MM.1S (cell line): Measurements from ENCODE around the gene CDC42BPA.
A peak's percentile ranks its signal among the peaks of the same experiment; 100 is the strongest.
"Not testable (repeated sequence)": the region's sequence is repeated elsewhere in the genome, so short reads cannot be mapped to it uniquely, and the experiment has no call there.

ENCODE experiments used
- DNase-seq: peaks from one replicate; pipeline ENCODE4 v3.0.0-alpha.2; 2015
- H2AFZ ChIP-seq: fragments of 300-600 bp; sonication (generic); 2 replicates; pipeline ENCODE4 v1.6.0; 2016; ENCODE audit warnings: antibody characterized with exemption, low read length
- H3F3A ChIP-seq: fragments of 300-600 bp; sonication (generic); 2 replicates; pipeline ENCODE4 v1.6.1; 2016; ENCODE audit warnings: mild to moderate bottlenecking, antibody characterized with exemption, low read length, moderate library complexity, mixed read lengths; ENCODE audit not compliant: insufficient read depth
- H3K27ac ChIP-seq: fragments of 300-600 bp; sonication (generic); 2 replicates; pipeline ENCODE4 v1.5.1; 2016; ENCODE audit warnings: mild to moderate bottlenecking, low read length
- H3K27me3 ChIP-seq: fragments of 300-600 bp; sonication (generic); replicated peaks from 2 replicates; pipeline ENCODE4 v1.6.0; 2016; ENCODE audit warnings: low read length; ENCODE audit not compliant: insufficient read depth
- H3K36me3 ChIP-seq: fragments of 300-600 bp; sonication (generic); replicated peaks from 2 replicates; pipeline ENCODE4 v1.6.1; 2016; ENCODE audit warnings: mild to moderate bottlenecking, low read length, mixed read lengths; ENCODE audit not compliant: insufficient read depth
- H3K4me1 ChIP-seq: fragments of 300-600 bp; sonication (generic); 2 replicates; pipeline ENCODE4 v1.6.1; 2016; ENCODE audit warnings: low read length, mixed read lengths
- H3K4me2 ChIP-seq: fragments of 300-600 bp; sonication (generic); 2 replicates; pipeline ENCODE4 v1.6.0; 2016; ENCODE audit warnings: low read depth, low read length
- H3K4me3 ChIP-seq: fragments of 300-600 bp; sonication (generic); 2 replicates; pipeline ENCODE4 v1.5.1; 2016; ENCODE audit warnings: low read length, mixed read lengths
- H3K79me2 ChIP-seq: fragments of 300-600 bp; sonication (generic); 2 replicates; pipeline ENCODE4 v1.6.1; 2016; ENCODE audit warnings: mixed run types, low read length, mixed read lengths
- H3K9ac ChIP-seq: fragments of 300-600 bp; sonication (generic); 2 replicates; pipeline ENCODE4 v1.6.1; 2016; ENCODE audit warnings: low read length, mixed read lengths
- H3K9me2 ChIP-seq: fragments of 300-600 bp; sonication (generic); replicated peaks from 2 replicates; pipeline ENCODE4 v1.6.1; 2016; ENCODE audit warnings: mild to moderate bottlenecking, low read length, mixed read lengths; ENCODE audit not compliant: insufficient read depth
- H3K9me3 ChIP-seq: fragments of 300-600 bp; sonication (generic); replicated peaks from 2 replicates; pipeline ENCODE4 v1.6.1; 2016; ENCODE audit warnings: mild to moderate bottlenecking, low read length, mixed read lengths; ENCODE audit not compliant: insufficient read depth
- H4K20me1 ChIP-seq: fragments of 300-600 bp; sonication (generic); 2 replicates; pipeline ENCODE4 v1.6.1; 2016; ENCODE audit warnings: mild to moderate bottlenecking, low read length, moderate library complexity, mixed read lengths; ENCODE audit not compliant: insufficient read depth
- CTCF ChIP-seq: fragments of 300-600 bp; sonication (generic); IDR thresholded peaks from 2 replicates; pipeline ENCODE4 v1.5.1; 2016; ENCODE audit warnings: antibody characterized with exemption, low read length, mixed read lengths
- EZH2 ChIP-seq: fragments of 300-600 bp; sonication (generic); optimal IDR thresholded peaks from 2 replicates; pipeline ENCODE3; 2017; ENCODE audit warnings: low read depth, mild to moderate bottlenecking, antibody characterized with exemption, low read length, mixed read lengths
- EZH2phosphoT487 ChIP-seq: fragments of 300-600 bp; sonication (generic); IDR thresholded peaks from 2 replicates; pipeline ENCODE4 v1.6.1; 2018; ENCODE audit warnings: antibody characterized with exemption, low read length

The CDC42BPA gene

DNA sequence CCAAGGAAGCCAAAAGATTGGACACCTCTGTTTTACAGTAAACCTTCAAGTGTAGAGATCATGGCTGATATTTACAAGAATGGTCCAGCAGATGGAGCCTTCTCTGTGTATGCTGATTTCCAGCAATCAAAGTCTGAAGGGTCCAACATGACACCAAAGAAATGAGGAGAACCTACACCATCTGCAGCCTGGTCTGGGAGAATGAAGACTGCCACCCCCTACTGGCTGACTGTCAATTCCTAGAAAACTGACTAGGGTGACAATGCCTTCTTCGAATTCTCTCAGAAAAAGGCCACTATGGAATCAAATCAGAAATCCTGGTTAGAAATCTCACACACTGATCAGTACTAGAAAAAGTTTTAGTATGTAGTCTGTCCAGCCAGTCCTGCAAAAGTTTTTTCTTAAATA, 83.3 kb downstream of the CDC42BPA start:
- Histone ChIP-seq H3F3A (no peaks in the 10 kb centered on the region), H3K4me2 (no peak overlapping the region), H3K9me2 (no peaks in the 10 kb centered on the region), H3K4me1 (no peaks in the 10 kb centered on the region), H3K27me3 (no peaks in the 10 kb centered on the region), H3K4me3 (no peak overlapping the region), H3K27ac (no peak overlapping the region), H3K79me2 (no peaks in the 10 kb centered on the region), H2AFZ (no peak overlapping the region), H3K9me3 (no peaks in the 10 kb centered on the region), H4K20me1 (no peaks in the 10 kb centered on the region), H3K9ac (no peak overlapping the region), H3K36me3 (no peaks in the 10 kb centered on the region)
- peak; percentile 75 for DNase-seq
- TF ChIP-seq EZH2phosphoT487 (no peak), CTCF (peak; percentile 64)

DNA sequence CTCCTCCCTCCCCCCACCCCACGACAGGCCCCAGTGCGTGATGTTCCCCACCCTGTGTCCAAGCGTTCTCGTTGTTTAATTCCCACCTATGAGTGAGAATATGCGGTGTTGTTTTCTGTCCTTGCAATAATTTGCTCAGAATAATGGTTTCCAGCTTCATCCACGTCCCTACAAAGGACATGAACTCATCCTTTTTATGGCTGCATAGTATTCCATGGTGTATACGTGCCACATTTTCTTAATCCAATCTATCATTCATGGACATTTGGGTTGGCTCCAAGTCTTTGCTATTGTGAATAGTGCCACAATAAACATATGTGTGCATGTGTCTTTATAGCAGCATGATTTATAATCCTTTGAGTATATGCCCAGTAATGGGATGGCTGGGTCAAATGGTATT, 87.2 kb downstream of the CDC42BPA start:
- H2AFZ ChIP-seq, H3K9me2 ChIP-seq, H3F3A ChIP-seq, H3K4me1 ChIP-seq, H3K79me2 ChIP-seq, H3K9me3 ChIP-seq, H4K20me1 ChIP-seq, H3K4me2 ChIP-seq, H3K36me3 ChIP-seq, H3K4me3 ChIP-seq, DNase-seq, H3K9ac ChIP-seq, H3K27me3 ChIP-seq, H3K27ac ChIP-seq: not testable (repeated sequence)

DNA sequence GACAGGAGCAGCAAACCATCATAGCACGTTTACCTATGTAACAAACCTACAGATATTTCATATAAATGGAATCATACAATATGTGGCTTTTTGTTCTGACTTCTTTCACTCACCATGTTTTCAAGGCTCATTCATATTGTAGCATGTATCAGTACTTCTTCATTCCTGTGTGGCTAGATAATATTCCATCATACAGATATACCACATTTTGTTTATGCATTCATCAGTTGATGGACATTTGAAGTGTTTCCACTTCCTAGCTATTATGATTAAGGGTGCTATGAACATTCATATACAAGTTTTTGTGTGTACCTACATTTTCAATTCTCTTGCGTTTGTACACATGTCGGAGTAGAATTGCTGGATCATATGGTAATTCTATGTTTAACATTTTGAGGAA, 90.1 kb downstream of the CDC42BPA start:
- no peaks in the 10 kb centered on the region for H3K36me3 ChIP-seq
- H3K9ac ChIP-seq: no peak overlapping the region
- no peaks in the 10 kb centered on the region for H3K27me3 ChIP-seq
- H3K9me2 ChIP-seq: no peaks in the 10 kb centered on the region
- no peaks in the 10 kb centered on the region for H3F3A ChIP-seq
- H3K4me3 ChIP-seq: no peak overlapping the region
- H3K27ac ChIP-seq: no peak overlapping the region
- H3K79me2 ChIP-seq: no peaks in the 10 kb centered on the region
- H3K4me1 ChIP-seq: no peaks in the 10 kb centered on the region
- H3K4me2 ChIP-seq: no peak overlapping the region
- DNase-seq: no peak
- no peak overlapping the region for H2AFZ ChIP-seq
- TF ChIP-seq EZH2phosphoT487 (no peak), CTCF (no peak), EZH2 (no peak)
- H3K9me3 ChIP-seq: no peaks in the 10 kb centered on the region
- no peaks in the 10 kb centered on the region for H4K20me1 ChIP-seq

GRCh38 chr1:227227761-227228160, 90.5 kb downstream of the CDC42BPA start:
- H3K27ac ChIP-seq: no peak overlapping the region
- H3K4me2 ChIP-seq: no peak overlapping the region
- H3K9ac ChIP-seq: no peak overlapping the region
- H3K4me3 ChIP-seq: no peak overlapping the region
- H3K79me2 ChIP-seq: no peaks in the 10 kb centered on the region
- H3K9me2 ChIP-seq: no peaks in the 10 kb centered on the region
- no peaks in the 10 kb centered on the region for H3K27me3 ChIP-seq
- no peak overlapping the region for H2AFZ ChIP-seq
- H3K9me3 ChIP-seq: no peaks in the 10 kb centered on the region
- H4K20me1 ChIP-seq: no peaks in the 10 kb centered on the region
- no peaks in the 10 kb centered on the region for H3K4me1 ChIP-seq
- no peaks in the 10 kb centered on the region for H3K36me3 ChIP-seq
- TF ChIP-seq EZH2 (no peak), EZH2phosphoT487 (no peak), CTCF (no peak)
- H3F3A ChIP-seq: no peaks in the 10 kb centered on the region
- no peak for DNase-seq
